GM21723 (cell line): ENCODE measurements around the gene GTF2F2.
"Not testable (repeated sequence)": the region's sequence is repeated elsewhere in the genome, so short reads cannot be mapped to it uniquely, and the experiment has no call there.

Experiments used
- ATAC-seq: cut with Tn5 transposase; IDR thresholded peaks from one replicate; pipeline ENCODE4 v1.9.1; 2021; ENCODE audit warnings: mild to moderate bottlenecking, moderate library complexity; ENCODE audit not compliant: unreplicated experiment

The GTF2F2 gene

DNA sequence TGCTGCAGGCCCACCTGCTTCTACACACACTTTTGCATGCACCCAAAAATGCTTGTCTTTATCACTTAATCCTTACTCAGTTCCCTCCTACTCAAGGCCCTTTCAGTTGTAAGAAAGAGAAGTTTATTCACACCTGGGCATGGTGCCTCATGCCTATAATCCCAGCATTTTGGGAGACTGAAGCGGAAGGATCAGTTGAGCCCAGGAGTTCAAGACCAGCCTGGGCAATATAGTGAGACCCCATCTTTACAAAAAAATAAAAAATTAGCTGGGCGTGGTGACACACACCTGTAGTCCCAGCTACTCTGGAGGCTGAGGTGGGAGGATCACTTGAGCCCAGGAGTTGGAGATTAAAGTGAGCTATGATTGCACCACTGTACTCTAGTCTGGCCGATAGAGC is 178.2 kb downstream of the GTF2F2 start:
- not testable (repeated sequence) for ATAC-seq

DNA sequence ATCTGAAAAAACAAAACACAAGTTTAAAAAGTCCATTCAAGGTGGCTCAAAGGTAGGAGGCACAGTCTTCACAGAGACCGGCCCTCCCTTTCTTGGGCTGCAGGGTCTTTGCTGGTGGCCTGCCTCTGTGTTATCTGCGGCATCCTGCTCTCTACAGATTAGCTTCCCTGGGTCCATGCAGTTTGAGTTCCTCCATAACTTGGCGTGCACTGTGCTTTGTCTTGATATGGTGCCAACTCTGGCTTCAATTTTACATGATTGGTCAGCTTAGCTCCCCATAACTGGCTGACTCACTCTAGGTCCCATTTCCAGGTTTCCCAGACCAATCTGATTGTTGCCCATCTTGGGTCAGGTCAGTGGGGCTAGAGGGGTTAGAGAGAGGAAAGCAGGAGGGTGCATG is 178.9 kb downstream of the GTF2F2 start:
- ATAC-seq = no peak

DNA sequence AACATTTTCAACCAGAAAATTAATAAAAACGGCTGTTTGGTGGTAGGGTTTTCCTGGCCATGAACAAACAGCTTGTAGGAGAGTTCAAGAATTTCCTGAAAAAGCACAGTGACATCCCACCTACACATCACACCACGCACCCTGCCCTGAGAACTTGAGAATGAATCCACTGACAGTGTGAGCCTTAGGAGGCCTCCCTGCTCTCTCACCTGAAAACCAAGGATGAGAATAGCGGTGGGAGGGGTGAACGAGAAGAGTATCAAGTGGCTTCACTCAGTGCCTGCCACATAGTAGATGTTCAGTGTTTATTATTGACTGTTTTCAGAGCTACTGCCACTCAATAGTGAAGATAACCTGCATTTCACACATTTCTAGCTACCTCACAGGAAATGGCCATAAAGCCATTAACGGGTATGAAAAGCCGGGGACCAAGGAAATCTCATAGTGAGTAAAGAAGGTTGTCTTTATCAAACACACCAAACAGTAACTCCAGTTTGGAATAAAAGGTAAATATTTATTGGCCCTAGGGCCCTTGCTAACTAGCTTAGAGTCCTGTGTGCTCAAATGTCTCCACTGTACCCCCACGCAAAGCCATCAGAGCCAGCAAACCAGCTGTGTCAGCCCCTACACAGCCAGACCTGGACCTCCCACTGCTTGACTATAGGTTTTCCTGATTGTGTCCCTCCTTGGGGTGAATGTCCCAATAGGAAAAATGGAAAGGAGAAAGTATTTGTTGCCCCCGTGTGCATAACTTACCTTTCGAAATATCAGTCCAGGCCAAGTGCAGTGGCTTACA is 180.1 kb downstream of the GTF2F2 start:
- no peak for ATAC-seq

DNA sequence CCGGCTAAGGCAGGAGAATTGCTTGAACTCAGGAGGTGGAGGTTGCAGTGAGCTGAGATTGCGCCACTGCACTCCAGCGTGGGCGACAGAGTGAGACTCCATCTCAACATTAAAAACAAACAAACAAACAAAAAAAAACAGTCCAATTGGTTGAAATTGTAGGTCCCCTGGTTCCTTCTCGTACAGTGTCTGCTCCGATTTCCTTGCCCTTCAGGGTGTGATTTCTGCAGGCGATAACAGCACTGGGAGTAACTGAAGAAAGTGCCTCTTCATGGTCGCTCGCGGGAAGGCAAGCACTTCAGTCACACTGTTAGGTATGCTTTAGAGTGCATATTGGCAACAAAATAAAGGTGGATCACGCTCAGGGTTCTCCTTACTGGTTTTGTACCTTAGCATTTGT is 181.0 kb downstream of the GTF2F2 start:
- no peak for ATAC-seq

DNA sequence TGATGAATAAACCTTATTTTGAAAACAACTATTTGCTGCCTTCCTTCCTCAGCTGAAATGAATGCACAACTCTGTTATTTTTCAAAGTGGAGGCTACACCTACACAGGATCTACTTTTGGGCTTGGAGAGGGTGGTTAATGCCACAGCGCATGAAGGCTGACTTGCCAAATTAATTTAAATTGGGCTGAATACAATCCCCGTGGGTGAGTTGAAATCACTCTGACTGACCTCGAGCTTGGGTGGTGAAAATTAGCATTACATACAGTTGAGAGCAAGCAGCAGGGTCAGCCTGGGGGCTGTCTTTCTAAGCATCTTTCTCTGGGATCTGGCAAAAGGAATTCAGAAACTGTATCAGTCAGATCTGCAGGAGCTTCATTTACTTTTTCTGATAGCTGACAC is 182.2 kb downstream of the GTF2F2 start:
- ATAC-seq = no peak

DNA sequence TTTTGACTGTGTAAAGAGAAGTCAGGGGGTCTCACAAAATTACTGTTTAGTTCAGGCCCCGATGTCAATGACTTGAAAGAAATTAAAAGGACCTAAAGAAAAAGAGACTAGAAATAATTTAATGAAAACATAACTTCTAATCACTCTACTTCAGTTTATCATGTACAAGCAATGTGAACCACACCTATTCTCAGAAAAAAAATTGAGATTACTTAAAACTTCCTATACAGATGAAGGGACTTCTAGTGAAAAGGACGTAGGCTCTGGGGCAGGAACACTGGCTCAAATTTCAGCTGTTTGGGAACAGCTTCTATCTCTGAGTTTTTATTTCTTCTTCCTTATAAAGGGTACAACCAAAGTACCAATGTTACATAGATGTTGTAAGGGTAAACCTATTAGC is 182.7 kb downstream of the GTF2F2 start:
- no peak for ATAC-seq

DNA sequence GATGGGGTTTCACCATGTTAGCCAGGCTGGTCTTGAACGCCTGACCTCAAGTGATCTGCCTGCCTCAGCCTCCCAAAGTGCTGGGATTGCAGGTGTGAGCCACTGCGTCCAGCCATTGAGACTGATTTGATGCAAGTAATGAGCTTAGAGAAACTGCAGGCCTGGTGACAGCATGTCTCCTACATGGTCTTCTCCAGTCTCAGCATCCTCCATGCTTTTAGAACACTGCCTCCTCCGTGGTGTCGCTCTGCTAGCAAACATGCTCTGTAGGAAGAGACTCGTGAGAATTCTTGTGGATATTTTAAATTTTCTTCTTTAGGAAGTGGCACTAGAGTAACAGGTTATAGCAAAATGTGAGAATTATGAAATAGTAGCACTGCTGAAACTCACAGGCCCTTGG is 183.6 kb downstream of the GTF2F2 start:
- ATAC-seq = no peak

DNA sequence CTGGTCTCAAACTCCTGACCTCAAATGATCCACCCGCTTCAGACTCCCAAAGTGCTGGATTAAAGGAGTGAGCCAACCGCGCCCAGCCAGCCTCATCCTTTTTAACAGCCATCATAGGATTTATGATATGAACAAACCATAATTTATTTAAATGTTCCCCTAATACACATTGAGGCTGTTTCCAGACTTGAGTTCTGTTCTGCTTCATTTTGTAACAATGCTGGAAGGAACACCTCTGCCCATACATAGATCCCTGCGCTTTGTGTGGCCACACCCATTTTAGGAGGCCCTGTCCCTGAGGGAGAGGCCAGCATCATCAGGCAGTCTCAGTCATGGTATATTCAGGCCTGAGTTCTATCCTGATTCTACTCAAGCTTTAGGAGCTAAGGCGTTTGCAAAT is 184.8 kb downstream of the GTF2F2 start:
- no peak for ATAC-seq

DNA sequence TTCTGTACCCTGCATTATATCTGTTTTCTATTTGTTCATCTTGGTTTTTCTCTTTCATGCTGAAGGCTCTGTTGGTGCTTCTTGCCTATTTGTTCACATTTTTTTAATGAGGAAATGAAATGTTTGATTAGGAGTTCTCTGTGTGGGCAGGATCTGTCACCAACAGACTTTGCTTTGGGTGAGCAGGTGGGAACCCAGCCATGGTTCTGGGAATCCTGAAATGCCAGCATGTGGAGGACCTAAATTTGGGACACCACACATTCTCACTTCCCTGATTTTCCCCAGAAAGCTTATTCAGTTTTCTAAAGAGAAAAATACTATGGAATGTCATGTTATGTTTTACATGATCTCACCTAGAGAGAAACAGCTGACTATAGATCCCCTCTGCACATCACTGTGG is 186.7 kb downstream of the GTF2F2 start:
- ATAC-seq = no peak

DNA sequence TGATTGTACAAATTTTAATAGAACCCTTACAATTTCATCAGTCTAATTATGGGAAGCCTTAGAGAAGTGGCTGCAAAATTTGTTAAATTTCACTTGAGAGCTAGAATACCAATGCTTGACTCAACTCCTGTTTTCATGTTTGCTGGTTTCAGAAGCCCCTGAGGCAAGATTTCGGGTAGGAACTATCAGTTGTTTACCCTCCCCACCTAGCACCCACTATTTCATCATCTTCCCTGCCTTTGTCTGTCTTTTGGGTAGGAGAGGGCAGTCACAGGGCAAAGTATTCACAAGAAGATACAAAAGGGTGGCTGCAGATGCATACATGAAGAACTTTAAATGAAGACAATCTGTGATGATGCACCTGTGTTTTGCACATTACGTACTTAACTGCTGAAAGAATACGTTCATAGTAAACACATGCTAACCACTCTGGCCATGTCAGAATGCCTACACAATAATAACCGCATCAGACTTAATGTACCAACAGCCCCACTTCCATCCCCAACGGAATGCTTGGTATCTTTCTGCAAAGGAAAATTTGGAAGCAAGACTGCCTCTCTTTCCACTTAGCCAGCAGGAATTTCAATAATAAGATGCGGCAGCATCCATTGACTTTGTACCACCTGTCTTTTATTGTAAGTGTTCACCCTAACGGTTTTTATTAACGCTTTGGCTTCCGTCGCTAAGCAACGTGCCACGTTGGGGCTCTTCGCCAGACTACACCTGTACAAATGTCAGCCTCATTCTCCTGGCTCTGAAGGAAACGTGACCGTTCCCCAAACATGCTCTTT is 190.2 kb downstream of the GTF2F2 start:
- peak; percentile 16 for ATAC-seq

DNA sequence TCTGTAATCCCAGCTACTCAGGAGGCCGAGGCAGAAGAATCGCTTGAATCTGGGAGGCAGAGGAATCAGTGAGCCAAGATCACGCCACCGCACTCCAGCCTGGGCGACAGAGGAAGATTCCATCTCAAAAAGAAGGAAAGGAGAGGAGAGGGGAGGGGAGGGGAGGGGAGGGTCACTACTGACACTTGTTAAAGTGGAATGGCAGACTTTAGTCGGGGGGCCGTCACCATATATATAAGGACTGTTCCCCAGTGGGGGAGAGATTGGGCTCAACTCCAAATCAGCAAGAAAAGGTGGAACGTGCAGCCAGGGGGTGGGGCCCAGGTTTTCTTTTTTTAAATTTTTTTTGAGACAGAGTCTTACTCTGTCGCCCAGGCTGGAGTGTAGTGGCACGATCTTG is 194.5 kb downstream of the GTF2F2 start:
- no peak for ATAC-seq

DNA sequence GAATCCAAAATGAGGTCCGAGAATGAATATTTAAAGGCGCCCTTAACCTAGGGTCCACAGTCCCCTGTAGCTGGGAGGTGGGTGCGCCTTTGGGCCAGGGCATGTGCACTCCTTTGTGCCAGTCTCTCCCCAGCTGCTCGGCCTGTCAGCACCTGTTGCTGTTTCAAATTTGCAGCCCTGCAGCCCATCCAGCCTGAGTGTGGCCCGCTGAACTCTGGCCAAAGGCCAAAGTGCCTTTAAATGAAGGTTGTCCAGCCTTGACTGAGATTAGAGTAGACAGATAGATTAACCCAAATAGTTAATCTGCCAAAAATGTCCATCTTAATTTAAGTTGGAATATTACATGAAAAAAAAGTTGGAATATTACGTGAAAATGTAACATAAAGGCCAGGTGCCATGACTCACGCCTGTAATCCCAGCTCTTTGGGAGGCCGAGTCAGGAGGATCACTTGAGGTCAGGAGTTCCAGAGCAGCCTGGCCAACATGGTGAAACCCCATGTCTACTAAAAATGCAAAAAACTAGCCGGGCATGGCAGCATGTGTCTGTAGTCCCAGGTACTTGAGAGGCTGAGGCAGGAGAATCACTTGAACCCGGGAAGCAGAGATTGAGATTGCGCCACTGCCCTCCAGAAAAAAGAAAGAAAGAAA is 195.3 kb downstream of the GTF2F2 start:
- no peak for ATAC-seq

DNA sequence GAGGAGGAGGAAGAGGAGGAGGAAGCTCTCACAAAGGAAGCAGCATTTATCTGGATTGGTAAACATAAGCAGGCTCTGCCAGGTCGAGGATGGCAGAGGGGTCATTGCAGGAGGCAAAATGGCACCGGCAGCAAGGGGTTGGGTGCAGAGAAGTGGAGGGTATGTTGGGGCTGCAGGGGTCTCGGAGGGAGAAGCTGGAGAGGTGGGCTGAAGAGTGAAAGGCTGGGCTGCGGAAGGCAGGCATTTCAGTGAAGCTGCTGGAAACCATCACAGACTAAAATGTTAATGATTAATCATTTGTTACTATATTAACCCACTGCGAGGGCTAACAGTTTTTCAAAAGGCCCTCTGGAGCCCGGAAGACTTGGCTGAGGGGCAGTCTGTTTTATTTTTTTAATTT is 196.0 kb downstream of the GTF2F2 start:
- ATAC-seq = no peak

DNA sequence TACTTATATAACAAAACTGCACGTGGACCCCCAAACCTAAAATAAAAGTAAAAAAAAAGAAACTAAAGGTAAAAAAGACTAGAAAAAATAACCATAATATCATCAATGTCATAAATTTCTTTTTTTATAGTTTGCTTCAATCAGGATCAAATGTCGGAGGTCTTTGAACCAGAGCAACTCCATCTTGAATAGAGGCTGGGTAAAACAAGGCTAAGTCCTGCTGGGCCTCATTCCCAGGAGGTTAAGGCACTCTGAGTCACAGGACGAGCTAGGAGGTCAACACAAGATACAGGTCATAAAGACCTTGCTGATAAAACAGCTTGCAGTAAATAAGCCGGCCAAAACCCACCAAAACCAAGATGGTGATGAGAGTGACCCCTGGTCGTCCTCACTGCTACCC is 196.7 kb downstream of the GTF2F2 start:
- no peak for ATAC-seq

DNA sequence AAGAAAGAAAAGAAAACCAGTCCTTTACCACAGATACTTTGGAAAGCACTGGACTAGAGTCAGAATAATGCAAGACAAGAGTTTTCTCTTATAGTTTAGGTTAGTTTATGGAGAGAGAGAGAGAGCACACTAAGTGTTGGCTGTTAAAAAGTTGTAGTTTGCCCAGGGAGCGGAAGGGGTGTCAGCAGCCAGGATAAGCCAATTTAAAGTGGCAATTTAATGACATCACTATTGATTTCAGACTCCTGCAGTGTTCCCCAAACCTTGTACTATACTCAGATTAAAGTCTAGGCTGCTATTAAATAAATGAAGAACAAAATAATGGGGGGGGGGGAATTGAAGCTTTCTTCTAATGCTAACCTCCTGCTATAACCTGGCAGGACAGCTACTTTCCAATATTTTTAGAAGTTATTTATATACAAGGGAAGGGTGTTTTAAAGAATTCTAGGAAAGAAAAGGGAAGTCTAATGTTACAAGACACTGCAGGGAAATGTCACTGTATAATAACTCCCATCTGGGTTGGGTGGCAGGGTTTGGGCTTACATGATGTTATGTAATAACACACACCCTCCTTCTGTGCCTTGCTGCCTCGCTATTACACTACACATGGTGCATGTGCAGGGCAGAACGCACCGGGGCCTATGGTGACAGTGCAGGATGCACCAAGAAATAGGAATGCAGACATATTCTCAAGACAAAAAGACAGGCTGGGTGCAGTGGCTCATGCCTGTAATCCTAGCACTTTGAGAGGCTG is 200.7 kb downstream of the GTF2F2 start:
- no peak for ATAC-seq

DNA sequence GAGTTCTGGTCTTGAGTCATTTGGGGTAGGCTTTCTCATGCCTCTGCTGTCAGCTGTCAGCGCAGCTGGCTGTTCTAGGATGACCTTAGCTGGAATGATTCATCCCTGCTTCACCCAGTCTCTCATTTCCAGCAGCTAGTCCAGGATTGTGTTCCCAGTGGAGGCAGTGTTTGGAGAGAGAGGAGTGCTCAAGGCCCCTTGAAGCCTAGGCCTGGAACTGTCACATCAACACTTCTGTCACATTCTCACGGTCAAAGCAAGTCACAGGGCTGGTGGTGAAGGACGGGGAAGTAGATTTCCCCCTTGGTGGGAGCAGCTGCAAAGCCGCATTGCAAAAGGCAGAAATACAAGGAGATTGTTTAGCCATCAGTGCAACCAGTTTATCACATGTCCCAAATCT is 205.5 kb downstream of the GTF2F2 start:
- no peak for ATAC-seq

DNA sequence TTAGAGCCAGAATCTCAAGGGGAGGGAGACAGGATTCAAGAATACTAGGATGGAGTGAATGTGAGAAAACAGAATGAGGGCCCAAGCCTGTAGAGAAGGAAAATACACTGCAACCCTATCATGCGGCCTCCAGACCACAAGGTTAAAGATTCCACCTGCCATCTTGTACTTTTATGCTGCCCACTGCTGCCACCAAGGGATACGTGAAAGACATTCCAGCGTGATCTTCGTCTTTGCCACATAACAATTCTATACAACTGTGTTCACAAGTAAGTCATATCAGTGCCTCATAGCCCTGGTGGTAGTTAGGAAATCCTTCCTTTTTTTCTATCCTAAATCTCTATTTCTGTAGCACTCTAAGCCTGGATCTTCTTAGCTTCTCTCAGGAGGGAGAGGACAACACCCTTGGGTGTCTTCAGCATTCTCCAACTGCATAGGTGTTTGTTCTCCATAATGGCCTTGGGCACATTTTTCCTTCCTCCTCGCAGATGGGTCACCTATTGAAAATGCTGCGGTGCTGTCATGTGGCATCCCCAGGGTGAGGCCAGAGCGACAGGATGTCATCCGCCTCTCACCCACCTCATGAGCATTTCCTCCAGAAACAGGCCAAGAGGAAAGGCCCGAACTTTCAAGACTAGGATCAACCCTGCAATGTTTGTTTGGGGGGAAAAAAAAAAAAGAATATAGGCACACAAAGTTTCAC is 207.1 kb downstream of the GTF2F2 start:
- no peak for ATAC-seq

DNA sequence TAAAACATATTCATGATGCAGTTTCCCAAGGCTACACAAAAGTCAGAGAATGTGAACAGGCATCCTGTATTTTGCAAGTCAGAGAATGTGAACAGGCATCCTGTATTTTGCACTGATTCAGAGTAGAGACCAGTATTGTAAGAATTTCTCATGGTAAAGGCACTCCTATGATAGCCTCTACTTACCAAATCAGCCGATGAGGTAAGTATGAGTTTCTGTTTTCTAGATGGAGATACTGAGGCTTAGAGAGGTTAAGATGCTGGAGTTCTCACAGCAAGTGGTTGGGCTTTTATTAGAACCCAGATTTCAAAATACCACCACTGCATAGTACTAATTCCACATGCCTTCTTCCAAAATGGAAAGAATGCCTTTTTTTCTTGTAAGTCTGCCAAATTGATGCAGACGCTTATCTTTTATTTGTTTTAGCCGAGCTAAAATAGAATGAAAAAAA is 208.4 kb downstream of the GTF2F2 start:
- ATAC-seq = no peak

DNA sequence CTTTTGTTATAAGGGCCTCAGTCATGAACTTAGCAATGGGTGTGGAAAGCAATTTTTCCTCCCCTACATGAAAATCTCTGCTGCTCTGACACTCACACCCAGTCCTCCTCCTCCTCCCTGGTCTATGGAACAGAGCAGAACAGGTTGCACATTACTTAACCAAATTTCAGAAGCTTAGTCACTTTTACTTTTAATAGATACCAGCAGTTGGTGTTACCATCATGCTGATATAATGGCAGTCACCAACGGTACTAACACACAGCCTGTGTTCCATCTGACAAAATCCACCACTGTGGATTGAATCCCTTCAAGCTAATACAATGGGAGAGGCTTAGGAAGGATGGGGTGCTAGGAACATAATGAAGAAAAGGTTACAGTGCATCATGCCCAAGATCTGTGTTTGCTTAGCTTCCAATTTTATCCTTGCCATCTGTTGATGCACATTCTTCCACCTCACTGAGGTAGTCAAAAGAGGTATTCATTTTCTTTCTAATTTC is 210.9 kb downstream of the GTF2F2 start:
- no peak for ATAC-seq

DNA sequence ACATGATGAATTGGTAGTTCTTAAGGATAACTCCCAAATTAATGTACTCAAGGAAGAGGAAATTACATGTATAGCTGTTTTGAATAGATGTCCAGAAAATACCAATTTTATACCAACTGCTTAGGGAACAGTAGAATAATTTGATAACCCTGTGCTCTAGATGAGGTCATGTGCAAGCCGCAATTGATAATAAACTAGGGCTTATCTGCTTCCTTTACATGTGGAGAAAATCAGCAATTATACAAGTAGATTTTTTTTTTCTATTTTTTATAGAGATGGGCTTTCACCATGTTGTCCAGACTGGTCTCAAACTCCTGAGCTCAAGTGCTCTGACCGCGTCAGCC is 211.4 kb downstream of the GTF2F2 start:
- ATAC-seq = no peak
